Renal cortical epithelial cell (primary cell): Measurements from ENCODE around the gene SLCO3A1. TPM values are rescaled to one million over a fixed set of nuclear protein-coding genes. Genes with fewer than 3 reads are reported as not detected.

Source experiments
- DNase-seq: peaks from one replicate; pipeline ENCODE4 v3.0.0-alpha.2; 2011; ENCODE audit warnings: low read depth
- total RNA-seq: library from RNA; depleted of rRNA; stranded (reverse); fragments of >200 nt; gene quantifications from 2 replicates; pipeline ENCODE4 v1.2.3, GENCODE V29; 2014

SLCO3A1 gene
- total RNA-seq, 1 donor from 2014 or later, result 7.2 TPM

- no peak for DNase-seq
Measured at GRCh38 chr15:92003515-92004067, 150.1 kb downstream of the SLCO3A1 start.

- DNase-seq, result no peak
Measured at GRCh38 chr15:92005154-92005553, 151.6 kb downstream of the SLCO3A1 start.

- DNase-seq, result no peak
Measured at GRCh38 chr15:92006186-92007028, 152.9 kb downstream of the SLCO3A1 start.

- no peak for DNase-seq
Measured at GRCh38 chr15:92009162-92009561, 155.7 kb downstream of the SLCO3A1 start.

- DNase-seq, result peak; percentile 66
Measured at GRCh38 chr15:92011611-92012367, 158.3 kb downstream of the SLCO3A1 start.

GRCh38 chr15:92012368-92012629 is 158.8 kb downstream of the SLCO3A1 start:
- peak; percentile 63 for DNase-seq

- DNase-seq, result no peak
Measured at GRCh38 chr15:92012881-92013280, 159.4 kb downstream of the SLCO3A1 start.

- DNase-seq, result no peak
Measured at GRCh38 chr15:92014281-92015030, 160.9 kb downstream of the SLCO3A1 start.

- no peak for DNase-seq
Measured at GRCh38 chr15:92017882-92018534, 164.5 kb downstream of the SLCO3A1 start.

GRCh38 chr15:92018535-92019239 is 165.2 kb downstream of the SLCO3A1 start:
- DNase-seq, result no peak

- DNase-seq, result no peak
Measured at GRCh38 chr15:92019706-92020105, 166.2 kb downstream of the SLCO3A1 start.

GRCh38 chr15:92020207-92020606 is 166.7 kb downstream of the SLCO3A1 start:
- no peak for DNase-seq

- no peak for DNase-seq
Measured at GRCh38 chr15:92020804-92021203, 167.3 kb downstream of the SLCO3A1 start.

- no peak for DNase-seq
Measured at GRCh38 chr15:92021792-92022191, 168.3 kb downstream of the SLCO3A1 start.

GRCh38 chr15:92023965-92024364 is 170.5 kb downstream of the SLCO3A1 start:
- DNase-seq, result no peak

- no peak for DNase-seq
Measured at GRCh38 chr15:92025706-92026270, 172.3 kb downstream of the SLCO3A1 start.

- no peak for DNase-seq
Measured at GRCh38 chr15:92028389-92028724, 174.8 kb downstream of the SLCO3A1 start.

GRCh38 chr15:92029767-92030166 is 176.3 kb downstream of the SLCO3A1 start:
- DNase-seq, result no peak

- DNase-seq, result no peak
Measured at GRCh38 chr15:92033314-92033713, 179.8 kb downstream of the SLCO3A1 start.

GRCh38 chr15:92033723-92034122 is 180.2 kb downstream of the SLCO3A1 start:
- DNase-seq, result no peak

GRCh38 chr15:92034227-92034626 is 180.7 kb downstream of the SLCO3A1 start:
- DNase-seq, result no peak
